HG03108 (cell line): Measurements from ENCODE around the gene GHDC.
"Not testable (repeated sequence)": the region's sequence is repeated elsewhere in the genome, so short reads cannot be mapped to it uniquely, and the experiment has no call there.

Experiments used
- ATAC-seq: cut with Tn5 transposase; IDR thresholded peaks from one replicate; pipeline ENCODE4 v1.9.1; 2021; ENCODE audit warnings: moderate library complexity; ENCODE audit not compliant: unreplicated experiment

GHDC gene

DNA sequence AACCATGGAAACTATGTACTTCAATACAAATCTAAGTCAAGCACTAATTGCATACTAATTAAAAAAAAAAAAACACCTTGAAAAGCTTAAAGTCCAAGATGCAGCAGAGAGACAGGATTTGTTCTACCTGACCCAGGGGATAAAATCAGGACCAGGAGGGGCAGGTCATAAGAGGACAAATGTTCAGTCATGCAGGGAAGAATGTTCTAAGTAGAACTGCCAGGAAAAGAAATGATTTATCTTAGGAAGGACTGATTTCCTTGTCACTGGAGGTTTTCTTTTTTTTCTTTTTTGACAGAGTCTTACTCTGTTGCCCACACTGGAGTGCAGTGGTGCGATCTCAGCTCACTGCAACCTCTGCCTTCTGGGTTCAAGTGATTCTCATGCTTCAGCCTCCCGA lies 9.1 kb upstream of the GHDC start:
- ATAC-seq: no peak

- ATAC-seq: no peak
Measured at GRCh38 chr17:42202696-42203095, 8.4 kb upstream of the GHDC start.

GRCh38 chr17:42202159-42202558 lies 7.9 kb upstream of the GHDC start:
- no peak for ATAC-seq

DNA sequence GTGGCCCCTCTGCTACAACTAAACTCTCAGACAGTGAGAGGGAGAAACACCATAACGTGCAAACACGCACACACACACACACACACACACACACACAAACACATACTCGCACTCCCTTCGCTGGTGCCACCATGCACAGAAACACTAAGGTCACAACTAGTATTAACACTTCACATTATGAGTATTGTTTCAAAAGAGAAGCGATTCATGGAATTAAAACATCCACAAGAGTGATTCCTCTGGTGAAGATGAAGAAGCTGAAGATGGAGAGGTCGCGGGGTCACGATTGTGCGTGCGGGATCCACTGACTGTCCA lies 7.1 kb upstream of the GHDC start:
- ATAC-seq: no peak

GRCh38 chr17:42200706-42201457 lies 6.6 kb upstream of the GHDC start:
- ATAC-seq: no peak

GRCh38 chr17:42199416-42200011 lies 5.2 kb upstream of the GHDC start:
- ATAC-seq: no peak

GRCh38 chr17:42198897-42199296 lies 4.6 kb upstream of the GHDC start:
- ATAC-seq: no peak

- no peak for ATAC-seq
Measured at GRCh38 chr17:42197564-42198156, 3.4 kb upstream of the GHDC start.

GRCh38 chr17:42193216-42193968 lies 902 bp downstream of the GHDC start:
- ATAC-seq: no peak

GRCh38 chr17:42192189-42193126 lies 1.8 kb downstream of the GHDC start:
- no peak for ATAC-seq

GRCh38 chr17:42191275-42191608 lies 3.1 kb downstream of the GHDC start:
- ATAC-seq: no peak

DNA sequence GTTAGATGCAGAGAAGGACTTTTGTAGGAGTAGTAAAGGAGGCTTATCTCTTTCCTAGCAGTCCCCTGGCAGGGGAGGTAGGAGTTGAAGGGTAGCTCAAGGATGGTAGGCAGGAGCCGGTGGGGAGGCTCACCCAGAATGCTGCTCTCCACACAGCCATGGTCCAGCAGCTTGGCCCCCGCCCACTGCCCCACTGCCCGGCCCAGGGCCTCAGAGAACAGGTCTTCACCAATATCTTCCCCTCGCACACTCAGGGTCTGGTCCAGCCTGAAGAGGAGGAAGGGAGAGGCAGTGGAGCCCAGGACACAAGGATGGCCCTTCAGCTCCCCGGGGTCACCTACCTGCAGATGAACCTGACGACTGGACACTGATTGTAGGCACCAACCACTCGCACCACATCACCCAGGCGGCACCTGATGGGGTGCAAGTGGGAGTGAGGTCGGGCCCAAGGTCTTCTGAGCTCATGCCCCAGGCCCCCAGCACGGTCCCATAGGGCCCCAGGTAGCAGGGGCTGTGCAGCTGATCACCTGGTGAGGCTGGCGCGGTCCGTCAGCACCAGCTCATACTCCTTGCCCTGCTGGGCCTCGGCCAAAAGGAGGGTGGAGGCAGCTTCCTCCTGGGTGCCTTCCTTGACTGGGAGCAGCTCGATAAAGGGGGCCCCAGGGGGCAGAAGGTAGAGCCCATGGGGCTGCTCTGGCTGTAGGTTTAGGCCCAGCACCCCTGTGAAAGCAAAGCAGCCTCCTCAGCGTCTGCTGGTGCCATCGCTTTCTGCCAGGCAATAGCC lies 3.6 kb downstream of the GHDC start:
- ATAC-seq: no peak

- ATAC-seq: no peak
Measured at GRCh38 chr17:42189651-42189965, 4.7 kb downstream of the GHDC start.

- ATAC-seq: no peak
Measured at GRCh38 chr17:42188749-42189650, 5.3 kb downstream of the GHDC start.

- no peak for ATAC-seq
Measured at GRCh38 chr17:42187833-42188232, 6.5 kb downstream of the GHDC start.

DNA sequence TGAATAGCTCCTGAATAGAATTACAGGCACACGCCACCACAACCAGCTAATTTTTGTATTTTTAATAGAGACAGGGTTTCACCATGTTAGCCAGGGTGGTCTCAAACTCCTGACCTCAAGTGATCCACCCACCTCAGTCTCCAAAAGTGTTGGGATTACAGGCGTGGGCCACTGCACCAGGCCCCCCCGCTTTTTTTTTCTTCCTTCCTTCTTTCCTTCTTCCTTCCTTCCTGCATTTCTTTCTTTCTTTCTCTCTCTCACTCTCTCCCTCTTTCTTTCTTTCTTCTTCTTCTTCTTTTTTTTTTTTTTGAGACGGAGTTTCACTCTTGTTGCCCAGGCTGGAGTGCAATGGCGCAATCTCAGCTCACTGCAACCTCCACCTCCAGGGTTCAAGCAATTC lies 8.1 kb downstream of the GHDC start:
- not testable (repeated sequence) for ATAC-seq

- ATAC-seq: no peak
Measured at GRCh38 chr17:42185621-42185930, 8.7 kb downstream of the GHDC start.

DNA sequence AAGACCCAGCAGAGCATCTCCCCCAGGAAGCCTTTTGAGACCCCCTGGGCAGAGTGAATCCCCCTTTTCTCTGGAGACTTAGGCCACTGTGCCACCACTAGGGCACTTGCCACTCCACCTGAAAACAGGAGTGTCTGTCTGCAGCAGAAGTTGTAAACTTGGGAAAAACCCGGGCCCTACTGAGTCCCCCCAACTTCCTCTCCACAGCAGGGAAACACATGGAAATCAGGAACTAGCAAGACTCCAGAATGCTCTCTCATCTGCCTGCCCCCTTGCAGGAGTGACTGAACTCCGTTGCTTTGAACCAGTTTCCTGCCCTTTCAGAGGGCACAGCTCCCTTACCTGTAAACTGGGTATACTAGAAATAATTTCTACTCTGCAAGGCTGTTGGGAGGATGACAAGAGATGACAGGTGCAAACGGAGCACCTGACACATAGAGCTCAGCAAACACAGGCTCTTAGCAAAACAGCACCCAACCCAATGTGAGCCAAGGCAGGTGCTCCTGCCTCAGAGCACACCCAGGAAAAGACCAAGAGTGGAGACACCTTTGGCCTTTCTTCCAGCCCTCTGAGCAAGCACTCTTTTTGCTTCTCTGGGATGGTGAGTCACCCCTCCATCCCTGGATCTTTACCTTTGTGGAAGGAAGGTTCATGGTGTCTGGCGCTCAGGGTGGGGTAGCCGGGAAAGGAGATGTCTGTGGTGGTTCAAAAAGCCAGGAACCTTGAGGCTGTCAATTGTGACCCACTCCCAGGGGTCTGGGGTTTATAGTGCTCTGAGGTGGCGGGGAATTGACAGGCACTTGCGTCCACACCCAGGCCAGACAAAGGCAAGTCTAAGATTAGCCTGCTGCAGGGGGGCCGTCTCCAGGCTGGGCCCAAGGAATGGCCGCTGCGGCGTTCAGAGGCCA lies 9.3 kb downstream of the GHDC start, which contains the start of gene HCRT:
TSS of gene HCRT (minus strand) at position 740 of the 908 bp plus-strand sequence. CDS start at position 653, 87 bp downstream.
- ATAC-seq: no peak
